HL-60 (cell line): ENCODE results near the gene FIGN.

Experiments used
- DNase-seq, 2 experiments: peaks; one replicate each; pipeline ENCODE4 v3.0.0-alpha.2; 2010 to 2020; ENCODE audit warnings: low read depth in 1 of 2, low spot score in 1 of 2
- H3K27ac ChIP-seq: fragments of 250-450 bp; sonication (Bioruptor Pico); replicated peaks from 2 replicates; pipeline ENCODE4 v1.5.1; 2020; ENCODE audit warnings: mild to moderate bottlenecking, moderate library complexity
- H3K27me3 ChIP-seq: fragments of 250-450 bp; sonication (Bioruptor Pico); 2 replicates; pipeline ENCODE4 v1.5.1; 2021; ENCODE audit warnings: mild to moderate bottlenecking, moderate library complexity; ENCODE audit not compliant: insufficient read depth, poor library complexity, severe bottlenecking
- H3K4me3 ChIP-seq: replicated peaks from 2 replicates; pipeline ENCODE4 v1.5.1; 2011; ENCODE audit warnings: mild to moderate bottlenecking, control low read depth, low read length; ENCODE audit not compliant: insufficient read depth
- GABPA ChIP-seq: IDR thresholded peaks from 2 replicates; pipeline ENCODE4 v1.6.1; 2012; ENCODE audit warnings: low read depth
- POLR2AphosphoS5 ChIP-seq: IDR thresholded peaks from 2 replicates; pipeline ENCODE4 v1.6.1; 2012; ENCODE audit warnings: low read depth
- SPI1 ChIP-seq: IDR thresholded peaks from 2 replicates; pipeline ENCODE4 v1.6.1; 2012; ENCODE audit warnings: low read depth, mild to moderate bottlenecking, borderline replicate concordance
- TF ChIP-seq, protein P1 (sequence below): IDR thresholded peaks from 2 replicates; pipeline ENCODE4 v1.6.1; 2012; ENCODE audit warnings: low read depth; ENCODE audit not compliant: insufficient replicate concordance
- TF ChIP-seq, protein P2 (sequence below): IDR thresholded peaks from one replicate; pipeline ENCODE4 v1.5.1; 2011; ENCODE audit warnings: low read length, control low read depth, inconsistent platforms; ENCODE audit not compliant: insufficient read depth

The FIGN gene

DNA sequence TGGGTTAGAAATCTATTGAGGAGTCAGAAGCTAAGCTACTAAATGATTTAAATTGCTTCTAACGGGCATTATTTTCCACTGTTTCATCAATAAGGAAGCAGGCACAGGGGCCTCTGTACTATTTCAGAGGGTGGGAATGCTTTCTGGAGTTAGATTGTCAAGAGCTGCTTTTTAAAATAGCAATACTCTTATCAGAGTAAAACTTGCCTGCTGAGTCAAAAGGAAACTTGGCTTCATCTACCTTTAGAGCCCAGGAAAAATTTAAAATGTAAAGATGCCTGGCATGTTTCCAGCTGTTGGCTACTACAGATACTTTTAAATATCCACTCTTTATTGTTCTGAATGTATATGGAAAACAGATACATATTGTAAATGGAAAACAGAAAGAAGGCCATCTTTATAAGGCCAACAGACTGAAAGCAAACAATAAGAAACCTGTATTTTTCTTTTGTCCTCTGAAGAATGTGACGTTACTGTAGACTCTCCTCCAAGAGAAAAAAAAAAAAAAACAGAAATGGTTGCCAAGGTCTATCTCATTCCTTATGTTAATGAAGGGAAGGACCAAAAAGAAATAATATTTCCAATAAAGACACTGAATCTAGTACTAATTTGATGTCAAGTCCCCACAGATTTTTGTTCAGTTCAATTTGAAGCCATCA, 79.1 kb downstream of the FIGN start:
- TF ChIP-seq, protein P1, sequence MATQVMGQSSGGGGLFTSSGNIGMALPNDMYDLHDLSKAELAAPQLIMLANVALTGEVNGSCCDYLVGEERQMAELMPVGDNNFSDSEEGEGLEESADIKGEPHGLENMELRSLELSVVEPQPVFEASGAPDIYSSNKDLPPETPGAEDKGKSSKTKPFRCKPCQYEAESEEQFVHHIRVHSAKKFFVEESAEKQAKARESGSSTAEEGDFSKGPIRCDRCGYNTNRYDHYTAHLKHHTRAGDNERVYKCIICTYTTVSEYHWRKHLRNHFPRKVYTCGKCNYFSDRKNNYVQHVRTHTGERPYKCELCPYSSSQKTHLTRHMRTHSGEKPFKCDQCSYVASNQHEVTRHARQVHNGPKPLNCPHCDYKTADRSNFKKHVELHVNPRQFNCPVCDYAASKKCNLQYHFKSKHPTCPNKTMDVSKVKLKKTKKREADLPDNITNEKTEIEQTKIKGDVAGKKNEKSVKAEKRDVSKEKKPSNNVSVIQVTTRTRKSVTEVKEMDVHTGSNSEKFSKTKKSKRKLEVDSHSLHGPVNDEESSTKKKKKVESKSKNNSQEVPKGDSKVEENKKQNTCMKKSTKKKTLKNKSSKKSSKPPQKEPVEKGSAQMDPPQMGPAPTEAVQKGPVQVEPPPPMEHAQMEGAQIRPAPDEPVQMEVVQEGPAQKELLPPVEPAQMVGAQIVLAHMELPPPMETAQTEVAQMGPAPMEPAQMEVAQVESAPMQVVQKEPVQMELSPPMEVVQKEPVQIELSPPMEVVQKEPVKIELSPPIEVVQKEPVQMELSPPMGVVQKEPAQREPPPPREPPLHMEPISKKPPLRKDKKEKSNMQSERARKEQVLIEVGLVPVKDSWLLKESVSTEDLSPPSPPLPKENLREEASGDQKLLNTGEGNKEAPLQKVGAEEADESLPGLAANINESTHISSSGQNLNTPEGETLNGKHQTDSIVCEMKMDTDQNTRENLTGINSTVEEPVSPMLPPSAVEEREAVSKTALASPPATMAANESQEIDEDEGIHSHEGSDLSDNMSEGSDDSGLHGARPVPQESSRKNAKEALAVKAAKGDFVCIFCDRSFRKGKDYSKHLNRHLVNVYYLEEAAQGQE, result no peak
- TF ChIP-seq GABPA (no peak), POLR2AphosphoS5 (no peak), SPI1 (no peak)
- TF ChIP-seq, protein P2, sequence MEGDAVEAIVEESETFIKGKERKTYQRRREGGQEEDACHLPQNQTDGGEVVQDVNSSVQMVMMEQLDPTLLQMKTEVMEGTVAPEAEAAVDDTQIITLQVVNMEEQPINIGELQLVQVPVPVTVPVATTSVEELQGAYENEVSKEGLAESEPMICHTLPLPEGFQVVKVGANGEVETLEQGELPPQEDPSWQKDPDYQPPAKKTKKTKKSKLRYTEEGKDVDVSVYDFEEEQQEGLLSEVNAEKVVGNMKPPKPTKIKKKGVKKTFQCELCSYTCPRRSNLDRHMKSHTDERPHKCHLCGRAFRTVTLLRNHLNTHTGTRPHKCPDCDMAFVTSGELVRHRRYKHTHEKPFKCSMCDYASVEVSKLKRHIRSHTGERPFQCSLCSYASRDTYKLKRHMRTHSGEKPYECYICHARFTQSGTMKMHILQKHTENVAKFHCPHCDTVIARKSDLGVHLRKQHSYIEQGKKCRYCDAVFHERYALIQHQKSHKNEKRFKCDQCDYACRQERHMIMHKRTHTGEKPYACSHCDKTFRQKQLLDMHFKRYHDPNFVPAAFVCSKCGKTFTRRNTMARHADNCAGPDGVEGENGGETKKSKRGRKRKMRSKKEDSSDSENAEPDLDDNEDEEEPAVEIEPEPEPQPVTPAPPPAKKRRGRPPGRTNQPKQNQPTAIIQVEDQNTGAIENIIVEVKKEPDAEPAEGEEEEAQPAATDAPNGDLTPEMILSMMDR, result no peak
- Histone ChIP-seq H3K27ac (no peak overlapping the region), H3K27me3 (no peaks in the 10 kb centered on the region), H3K4me3 (no peak overlapping the region)
- DNase-seq, result no peak

DNA sequence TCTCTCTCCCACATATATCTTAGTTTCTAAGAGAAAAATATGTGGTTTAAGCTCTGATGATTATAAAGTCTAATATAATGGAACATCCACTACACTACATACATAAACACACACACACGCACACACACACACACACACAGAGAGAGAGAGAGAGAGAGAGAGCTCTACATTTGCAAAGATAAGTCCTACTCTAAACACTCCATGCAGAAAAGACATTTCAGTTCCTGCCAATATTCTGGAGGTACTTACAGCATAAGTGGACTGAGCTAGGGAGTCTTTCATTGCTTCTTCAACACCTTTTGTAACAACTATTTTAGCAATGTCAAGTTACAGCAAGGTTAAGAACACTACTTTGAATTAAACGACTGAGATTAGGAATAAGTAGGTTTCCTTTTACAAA, 80.1 kb downstream of the FIGN start:
- Histone ChIP-seq H3K4me3 (no peak overlapping the region), H3K27ac (no peak overlapping the region), H3K27me3 (no peaks in the 10 kb centered on the region)
- DNase-seq, result no peak
- TF ChIP-seq GABPA, result no peak
- no peak for TF ChIP-seq POLR2AphosphoS5
- TF ChIP-seq, protein P1, result no peak
- TF ChIP-seq SPI1, result no peak
- TF ChIP-seq, protein P2, result no peak

DNA sequence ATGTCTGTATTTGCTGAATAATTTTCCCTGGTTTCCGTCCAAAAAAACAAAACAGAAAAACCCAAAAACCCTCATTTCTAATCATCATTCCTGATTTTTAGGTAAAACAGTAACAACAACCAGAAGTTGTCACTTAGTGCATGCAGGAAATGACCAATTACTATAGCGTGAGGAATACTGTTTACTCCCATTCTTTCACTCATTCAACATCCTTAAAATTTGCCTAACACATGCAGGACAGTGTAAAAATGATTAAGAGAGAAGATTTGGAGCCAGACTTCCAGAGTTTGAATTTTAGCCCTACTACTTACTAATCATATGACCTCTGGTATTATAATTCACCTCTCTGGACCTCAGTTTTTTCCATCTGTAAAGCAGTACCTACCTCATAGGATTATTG, 83.1 kb downstream of the FIGN start:
- H3K27me3 ChIP-seq, result no peaks in the 10 kb centered on the region
- H3K27ac ChIP-seq, result no peak overlapping the region
- H3K4me3 ChIP-seq, result no peak overlapping the region
- TF ChIP-seq, protein P1, result no peak
- TF ChIP-seq SPI1 (no peak), GABPA (no peak), POLR2AphosphoS5 (no peak)
- TF ChIP-seq, protein P2, result no peak
- no peak for DNase-seq
